ENCODE results near the gene USP15.

The USP15 gene

GRCh38 chr12:62247281-62248045 is 12.7 kb upstream of the USP15 start:
- DNase-seq (ENCODE audit: low read depth) = no peak
- no peak for TF ChIP-seq CTCF (IDR thresholded peaks at IDR 0.05; ENCODE audit: insufficient read depth, low read depth, low read length, missing control alignments)
- H3K4me3 ChIP-seq (ENCODE audit: low read depth, low read length) = no peak overlapping the region

GRCh38 chr12:62248873-62249272 is 11.3 kb upstream of the USP15 start:
- no peak for TF ChIP-seq CTCF (IDR thresholded peaks at IDR 0.05; ENCODE audit: insufficient read depth, low read depth, low read length, missing control alignments)
- no peak overlapping the region for H3K4me3 ChIP-seq (ENCODE audit: low read depth, low read length)
- no peak for DNase-seq (ENCODE audit: low read depth)

- H3K4me3 ChIP-seq (ENCODE audit: low read depth, low read length) = no peak overlapping the region
- TF ChIP-seq CTCF (IDR thresholded peaks at IDR 0.05; ENCODE audit: insufficient read depth, low read depth, low read length, missing control alignments) = no peak
- DNase-seq (ENCODE audit: low read depth) = no peak
These were observed 10.8 kb upstream of the USP15 start for GRCh38 chr12:62249419-62249818.

GRCh38 chr12:62250671-62251608 is 9.3 kb upstream of the USP15 start:
- no peak overlapping the region for H3K4me3 ChIP-seq (ENCODE audit: low read depth, low read length)
- no peak for TF ChIP-seq CTCF (IDR thresholded peaks at IDR 0.05; ENCODE audit: insufficient read depth, low read depth, low read length, missing control alignments)
- peak; percentile 72 for DNase-seq (ENCODE audit: low read depth)

- no peak for TF ChIP-seq CTCF (IDR thresholded peaks at IDR 0.05; ENCODE audit: insufficient read depth, low read depth, low read length, missing control alignments)
- H3K4me3 ChIP-seq (ENCODE audit: low read depth, low read length) = no peak overlapping the region
- no peak for DNase-seq (ENCODE audit: low read depth)
These were observed 8.6 kb upstream of the USP15 start for GRCh38 chr12:62251609-62251958.

GRCh38 chr12:62252576-62252975 is 7.6 kb upstream of the USP15 start:
- DNase-seq (ENCODE audit: low read depth) = no peak
- TF ChIP-seq CTCF (IDR thresholded peaks at IDR 0.05; ENCODE audit: insufficient read depth, low read depth, low read length, missing control alignments) = no peak
- H3K4me3 ChIP-seq (ENCODE audit: low read depth, low read length) = no peak overlapping the region
